A673 (cell line): Measurements from ENCODE around the gene EFR3B. TPM values are rescaled to one million over a fixed set of nuclear protein-coding genes. Genes with fewer than 3 reads are reported as not detected.

ENCODE experiments used
- BruUV-seq: library from RNA; stranded (reverse); fragments of 400-500 nt; replicated peaks from 2 replicates; lab custom pipeline; 2021; lab: Mats Ljungman, UMichigan
- CTCF ChIA-PET: fragments of 300-600 bp; sonication (Branson Sonifier 250); formaldehyde crosslinking; loops from one replicate; lab custom pipeline; 2022; ENCODE audit warnings: antibody characterized with exemption; lab: Charles Lee
- POLR2A ChIA-PET: fragments of 300-600 bp; sonication (Branson Sonifier 250); formaldehyde crosslinking; loops from one replicate; lab custom pipeline; 2022; ENCODE audit warnings: antibody characterized with exemption; ENCODE audit not compliant: low non-redundant PET; lab: Charles Lee
- DNase-seq: peaks from one replicate; pipeline ENCODE4 v3.0.0-alpha.2; 2015; ENCODE audit warnings: low spot score
- H3K27ac ChIP-seq: fragments of 200-600 bp; sonication (generic); 2 replicates; pipeline ENCODE4 v1.5.1; 2016; ENCODE audit warnings: mixed run types, low read depth, mild to moderate bottlenecking, mixed read lengths, antibody characterized with exemption, low read length; ENCODE audit not compliant: poor library complexity, severe bottlenecking
- H3K27me3 ChIP-seq: fragments of 200-600 bp; sonication (generic); replicated peaks from 2 replicates; pipeline ENCODE4 v1.6.1; 2017; ENCODE audit warnings: mixed run types, low read depth, mild to moderate bottlenecking, mixed read lengths, antibody characterized with exemption, low read length; ENCODE audit not compliant: insufficient read depth, poor library complexity
- H3K36me3 ChIP-seq: fragments of 200-600 bp; sonication (generic); 2 replicates; pipeline ENCODE4 v1.6.1; 2016; ENCODE audit warnings: mixed run types, mild to moderate bottlenecking, mixed read lengths, antibody characterized with exemption, low read length; ENCODE audit not compliant: insufficient read depth, poor library complexity, severe bottlenecking
- H3K4me1 ChIP-seq: fragments of 200-600 bp; sonication (generic); 2 replicates; pipeline ENCODE4 v1.6.1; 2017; ENCODE audit warnings: mixed run types, mild to moderate bottlenecking, mixed read lengths, antibody characterized with exemption, low read length; ENCODE audit not compliant: insufficient read depth, poor library complexity, severe bottlenecking
- H3K4me3 ChIP-seq: fragments of 200-600 bp; sonication (generic); 2 replicates; pipeline ENCODE4 v1.5.1; 2016; ENCODE audit warnings: low read depth, mixed run types, mild to moderate bottlenecking, mixed read lengths, low read length; ENCODE audit not compliant: poor library complexity, severe bottlenecking
- H3K9me3 ChIP-seq: fragments of 200-600 bp; sonication (generic); 2 replicates; pipeline ENCODE4 v1.6.1; 2016; ENCODE audit warnings: mixed run types, low read depth, mild to moderate bottlenecking, mixed read lengths, antibody characterized with exemption, low read length; ENCODE audit not compliant: poor library complexity, severe bottlenecking
- EZH2 ChIP-seq: fragments of 200-600 bp; sonication (generic); IDR thresholded peaks from 2 replicates; pipeline ENCODE4 v1.6.1; 2017; ENCODE audit warnings: borderline replicate concordance, low read depth, mild to moderate bottlenecking, mixed read lengths, antibody characterized with exemption, low read length; ENCODE audit not compliant: poor library complexity, severe bottlenecking
- intact Hi-C: fragments of 100-400 bp; cut with micrococcal nuclease; formaldehyde crosslinking; loops from one replicate; pipeline ENCODE4 v1.10.0; 2022; ENCODE audit not compliant: unreplicated experiment
- total RNA-seq: library from RNA; stranded (reverse); gene quantifications from 2 replicates; pipeline ENCODE4 v1.2.3, GENCODE V29; 2021
- TF ChIP-seq, protein P1 (sequence below): fragments of 300-800, 200-600 bp; sonication (generic); conservative IDR thresholded peaks from 2 replicates; pipeline ENCODE4 v1.5.1; 2017; ENCODE audit warnings: low read depth, mild to moderate bottlenecking, antibody characterized with exemption, low read length, moderate library complexity, mixed read lengths

Gene EFR3B
- total RNA-seq, 1 experiment from 2014 or later: 1.0 TPM

DNA sequence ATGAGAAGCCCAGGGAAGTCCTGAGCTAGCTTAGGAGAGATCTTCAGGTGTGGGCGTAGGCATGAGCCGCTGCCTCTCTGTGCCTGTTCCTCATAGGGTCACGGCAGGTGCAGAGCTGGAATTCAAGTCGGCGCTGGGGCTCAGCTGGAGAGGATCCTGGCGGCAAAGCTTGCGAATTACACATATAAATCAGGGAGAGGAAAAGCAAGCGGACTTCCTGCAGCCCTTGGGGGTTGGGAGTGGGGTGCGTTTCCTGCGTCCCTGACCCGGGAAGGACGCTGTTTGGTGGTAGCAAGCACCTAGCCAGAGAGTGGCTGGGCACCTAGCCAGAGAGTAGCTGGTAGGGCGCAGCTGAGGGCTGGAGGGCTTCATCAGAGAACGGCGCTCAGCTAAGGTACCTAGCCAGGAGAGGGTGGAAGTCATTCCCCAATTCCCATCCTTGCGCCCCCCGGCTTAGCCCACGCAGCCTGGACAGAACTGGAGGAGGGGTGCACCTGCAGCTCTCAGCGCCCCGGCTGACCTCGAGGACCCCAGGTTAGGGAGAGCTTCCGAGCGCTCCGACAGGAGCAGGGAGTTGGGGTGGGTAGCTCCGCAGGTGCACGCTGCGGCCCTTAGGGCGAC is 459 bp upstream of the EFR3B start:
- Histone ChIP-seq H3K4me3 (peak overlapping the region; percentile 61), H3K27ac (no peak overlapping the region), H3K9me3 (no peaks in the 10 kb centered on the region), H3K27me3 (peaks cover 30% of the 10 kb centered on the region), H3K36me3 (no peaks in the 10 kb centered on the region), H3K4me1 (peaks cover 18% of the 10 kb centered on the region)
- intact Hi-C loops: loop anchor here (5.0 kb wide), 2 partner anchors 64 to 189 kb away; no protein-coding TSS in a partner anchor
- TF ChIP-seq, protein P1, sequence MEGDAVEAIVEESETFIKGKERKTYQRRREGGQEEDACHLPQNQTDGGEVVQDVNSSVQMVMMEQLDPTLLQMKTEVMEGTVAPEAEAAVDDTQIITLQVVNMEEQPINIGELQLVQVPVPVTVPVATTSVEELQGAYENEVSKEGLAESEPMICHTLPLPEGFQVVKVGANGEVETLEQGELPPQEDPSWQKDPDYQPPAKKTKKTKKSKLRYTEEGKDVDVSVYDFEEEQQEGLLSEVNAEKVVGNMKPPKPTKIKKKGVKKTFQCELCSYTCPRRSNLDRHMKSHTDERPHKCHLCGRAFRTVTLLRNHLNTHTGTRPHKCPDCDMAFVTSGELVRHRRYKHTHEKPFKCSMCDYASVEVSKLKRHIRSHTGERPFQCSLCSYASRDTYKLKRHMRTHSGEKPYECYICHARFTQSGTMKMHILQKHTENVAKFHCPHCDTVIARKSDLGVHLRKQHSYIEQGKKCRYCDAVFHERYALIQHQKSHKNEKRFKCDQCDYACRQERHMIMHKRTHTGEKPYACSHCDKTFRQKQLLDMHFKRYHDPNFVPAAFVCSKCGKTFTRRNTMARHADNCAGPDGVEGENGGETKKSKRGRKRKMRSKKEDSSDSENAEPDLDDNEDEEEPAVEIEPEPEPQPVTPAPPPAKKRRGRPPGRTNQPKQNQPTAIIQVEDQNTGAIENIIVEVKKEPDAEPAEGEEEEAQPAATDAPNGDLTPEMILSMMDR: no peak
- TF ChIP-seq EZH2: no peak
- no TSS peak for BruUV-seq
- POLR2A ChIA-PET: interaction anchor here (0.6 kb wide), 1 partner anchor 1731 kb away, joined by 3 read pairs; no protein-coding TSS in a partner anchor
- CTCF ChIA-PET: interaction anchor here (0.6 kb wide), 1 partner anchor 965 kb away, joined by 4 read pairs; the partner anchor contains the start of gene SF3B6
- DNase-seq: peak; percentile 71

DNA sequence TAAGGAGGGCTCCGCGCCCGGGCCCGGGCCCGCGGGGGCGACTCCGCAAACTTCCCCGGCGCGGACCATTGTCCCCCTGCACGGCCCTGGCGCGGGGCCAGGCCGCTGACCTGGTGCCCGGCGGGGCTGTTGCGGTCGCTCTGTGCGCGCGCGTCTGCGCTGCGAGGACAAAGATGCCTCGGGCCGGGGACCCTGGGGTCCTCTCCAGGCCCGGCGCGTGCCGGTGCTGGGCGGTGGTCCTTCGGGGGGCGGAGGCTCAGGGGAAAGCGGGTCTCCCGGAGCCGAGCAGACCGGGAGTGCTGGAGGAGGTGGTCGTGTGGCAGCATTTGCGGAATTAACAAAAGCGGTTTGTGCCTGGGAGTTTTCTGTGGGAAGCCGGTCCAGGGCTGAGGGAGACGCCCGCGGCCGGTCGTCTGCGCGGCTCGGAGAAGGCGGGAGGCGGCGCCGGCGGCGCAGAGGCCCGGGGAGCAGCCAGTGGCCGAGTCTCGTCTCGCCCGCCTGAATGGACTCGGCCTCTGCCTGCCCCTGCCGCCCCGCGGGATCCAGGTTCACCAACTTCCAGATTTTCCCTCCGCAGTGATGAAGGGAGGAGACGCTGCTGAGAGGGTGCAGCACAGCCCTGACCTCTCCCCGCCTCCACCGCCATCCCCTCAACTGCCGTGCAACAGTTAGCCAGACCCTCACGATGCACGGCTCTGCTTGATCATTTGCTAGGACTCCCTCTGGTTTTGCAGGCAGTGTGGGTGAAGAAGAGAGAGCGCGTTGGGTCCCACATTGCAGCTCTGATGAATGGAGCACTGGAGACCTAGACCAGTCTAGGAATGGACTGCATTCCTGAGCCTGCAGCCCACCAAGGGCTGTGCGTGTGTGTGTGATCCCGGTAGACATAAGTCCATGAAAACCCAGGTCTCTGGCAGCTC is 705 bp downstream of the EFR3B start:
- peak; percentile 37 for DNase-seq
- CTCF ChIA-PET: no interaction called here
- BruUV-seq: no TSS peak

More for the DNA sequence above, 705 bp downstream of the EFR3B start:
- Histone ChIP-seq H3K27me3 (peaks cover 30% of the 10 kb centered on the region), H3K9me3 (no peaks in the 10 kb centered on the region), H3K27ac (no peak overlapping the region), H3K4me3 (peak overlapping the region; percentile 61), H3K4me1 (peaks cover 18% of the 10 kb centered on the region), H3K36me3 (no peaks in the 10 kb centered on the region)
- POLR2A ChIA-PET: no interaction called here
- TF ChIP-seq EZH2: no peak
- TF ChIP-seq, protein P1: no peak
- intact Hi-C loops: loop anchor here (5.0 kb wide), 2 partner anchors 65 to 190 kb away; no protein-coding TSS in a partner anchor
